DOHH2 (cell line): Measurements from ENCODE around the gene CACHD1.

ENCODE experiments used
- H3F3A ChIP-seq: fragments of 200-600 bp; sonication (generic), shearing (Covaris generic); 2 replicates; pipeline ENCODE4 v1.6.0; 2016; ENCODE audit warnings: antibody characterized with exemption, mild to moderate bottlenecking; ENCODE audit not compliant: control insufficient read depth, insufficient read depth
- H3K27ac ChIP-seq: fragments of 200-600 bp; sonication (generic); 2 replicates; pipeline ENCODE4 v1.5.1; 2014; ENCODE audit warnings: low read depth, mild to moderate bottlenecking, low read length, moderate library complexity
- H3K27me3 ChIP-seq: fragments of 200-600 bp; sonication (generic); 2 replicates; pipeline ENCODE4 v1.6.1; 2014; ENCODE audit warnings: mild to moderate bottlenecking, low read length, mixed read lengths; ENCODE audit not compliant: control insufficient read depth
- H3K36me3 ChIP-seq: fragments of 200-600 bp; sonication (generic); 2 replicates; pipeline ENCODE4 v1.6.1; 2014; ENCODE audit warnings: mild to moderate bottlenecking, low read length, moderate library complexity, mixed read lengths; ENCODE audit not compliant: control insufficient read depth
- H3K4me1 ChIP-seq: fragments of 200-600 bp; sonication (generic); 2 replicates; pipeline ENCODE4 v1.6.1; 2014; ENCODE audit warnings: mild to moderate bottlenecking, low read length, mixed read lengths; ENCODE audit not compliant: control insufficient read depth
- H3K4me2 ChIP-seq: fragments of 200-600 bp; sonication (generic); 2 replicates; pipeline ENCODE4 v1.6.0; 2014; ENCODE audit warnings: mild to moderate bottlenecking, low read length, moderate library complexity
- H3K4me3 ChIP-seq: fragments of 200-600 bp; sonication (generic); 2 replicates; pipeline ENCODE4 v1.5.1; 2014; ENCODE audit warnings: mild to moderate bottlenecking, low read length, mixed read lengths
- H3K79me2 ChIP-seq: fragments of 200-600 bp; sonication (generic); 2 replicates; pipeline ENCODE4 v1.6.1; 2014; ENCODE audit warnings: mild to moderate bottlenecking, low read length, mixed read lengths; ENCODE audit not compliant: control insufficient read depth
- H3K9me2 ChIP-seq: fragments of 200-600 bp; sonication (generic); replicated peaks from 2 replicates; pipeline ENCODE4 v1.6.1; 2014; ENCODE audit warnings: mild to moderate bottlenecking, low read length, mixed read lengths; ENCODE audit not compliant: control insufficient read depth
- H3K9me3 ChIP-seq: fragments of 200-600 bp; sonication (generic); 2 replicates; pipeline ENCODE4 v1.6.1; 2014; ENCODE audit warnings: antibody characterized with exemption, low read length, mixed read lengths; ENCODE audit not compliant: control insufficient read depth, insufficient read depth
- H4K20me1 ChIP-seq: fragments of 200-600 bp; sonication (generic); 2 replicates; pipeline ENCODE4 v1.6.0; 2014; ENCODE audit warnings: low read depth, mild to moderate bottlenecking, antibody characterized with exemption, low read length, moderate library complexity; ENCODE audit not compliant: control insufficient read depth, insufficient read depth
- CTCF ChIP-seq: fragments of 200-600 bp; sonication (generic); IDR thresholded peaks from one replicate; pipeline ENCODE4 v1.5.1; 2014; ENCODE audit warnings: antibody characterized with exemption, mild to moderate bottlenecking, low read depth, low read length; ENCODE audit not compliant: poor library complexity, severe bottlenecking
- EZH2phosphoT487 ChIP-seq: fragments of 200-600 bp; sonication (generic); IDR thresholded peaks from 2 replicates; pipeline ENCODE4 v1.6.1; 2017; ENCODE audit warnings: borderline replicate concordance, mild to moderate bottlenecking, antibody characterized with exemption, low read length, moderate library complexity, mixed read lengths

CACHD1 gene

GRCh38 chr1:64524614-64525013, 54.7 kb downstream of the CACHD1 start:
- TF ChIP-seq CTCF: no peak
- TF ChIP-seq EZH2phosphoT487: no peak
- no peaks in the 10 kb centered on the region for H3K27me3 ChIP-seq
- H3K27ac ChIP-seq: no peak overlapping the region
- no peaks in the 10 kb centered on the region for H3K9me2 ChIP-seq
- H3K79me2 ChIP-seq: no peaks in the 10 kb centered on the region
- no peaks in the 10 kb centered on the region for H3F3A ChIP-seq
- no peak overlapping the region for H3K4me2 ChIP-seq
- H3K9me3 ChIP-seq: no peaks in the 10 kb centered on the region
- H3K36me3 ChIP-seq: no peaks in the 10 kb centered on the region
- no peaks in the 10 kb centered on the region for H4K20me1 ChIP-seq
- no peaks in the 10 kb centered on the region for H3K4me1 ChIP-seq
- H3K4me3 ChIP-seq: no peak overlapping the region

DNA sequence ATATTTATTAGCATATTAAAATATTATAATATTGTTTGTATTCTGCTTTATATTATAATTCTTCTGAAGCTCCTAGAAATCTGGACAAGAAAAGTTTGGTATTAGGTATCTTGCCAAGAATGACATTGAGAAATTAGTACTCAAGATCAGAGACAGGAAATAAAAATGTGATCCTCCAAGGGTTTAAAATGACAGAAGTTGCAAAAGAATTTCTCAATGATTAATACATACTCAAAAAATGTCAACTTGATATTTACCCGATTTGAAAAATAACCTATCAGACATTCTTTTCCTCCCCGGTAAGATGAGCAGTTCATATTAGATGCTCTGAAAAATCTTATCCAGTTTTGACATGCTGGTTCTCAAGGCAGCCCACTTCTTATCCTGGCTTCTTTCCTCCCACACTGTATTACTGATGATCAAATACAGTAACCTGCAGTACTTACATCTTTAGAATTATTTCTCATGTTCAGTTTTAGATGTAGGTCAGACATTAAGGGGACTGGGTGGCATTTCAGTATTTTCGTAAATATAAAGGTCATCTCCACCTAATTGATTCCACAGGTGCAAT, 55.3 kb downstream of the CACHD1 start:
- Histone ChIP-seq H3K9me2 (no peaks in the 10 kb centered on the region), H3K79me2 (no peaks in the 10 kb centered on the region), H3K4me1 (no peaks in the 10 kb centered on the region), H3K9me3 (no peaks in the 10 kb centered on the region), H3K36me3 (no peaks in the 10 kb centered on the region), H4K20me1 (no peaks in the 10 kb centered on the region), H3K4me3 (no peak overlapping the region), H3K4me2 (no peak overlapping the region), H3K27ac (no peak overlapping the region), H3F3A (no peaks in the 10 kb centered on the region), H3K27me3 (no peaks in the 10 kb centered on the region)
- no peak for TF ChIP-seq CTCF
- TF ChIP-seq EZH2phosphoT487: no peak

DNA sequence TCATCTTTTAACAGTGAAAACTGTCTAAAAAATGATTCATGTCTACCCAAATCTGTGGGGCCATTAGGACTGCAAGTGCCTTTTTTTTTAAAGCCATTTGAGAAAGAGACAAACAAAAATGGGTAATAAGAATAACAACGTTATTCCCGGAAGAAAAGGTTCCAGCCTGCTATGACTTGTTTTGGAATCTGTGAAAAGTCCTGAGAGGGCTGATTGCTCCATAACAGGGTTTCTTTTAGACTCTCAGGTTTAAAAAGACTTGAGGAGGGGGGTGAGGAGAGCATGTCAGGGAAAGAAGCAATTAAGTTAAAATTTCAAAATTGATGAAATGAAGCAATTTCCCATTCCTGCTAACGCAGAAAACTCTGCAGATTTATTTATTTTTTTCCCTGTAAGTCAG, 56.4 kb downstream of the CACHD1 start:
- Histone ChIP-seq H3K4me3 (no peak overlapping the region), H3K9me2 (no peaks in the 10 kb centered on the region), H4K20me1 (no peaks in the 10 kb centered on the region), H3K36me3 (no peaks in the 10 kb centered on the region), H3K4me1 (no peaks in the 10 kb centered on the region), H3K27ac (no peak overlapping the region), H3K4me2 (no peak overlapping the region), H3F3A (no peaks in the 10 kb centered on the region), H3K79me2 (no peaks in the 10 kb centered on the region), H3K9me3 (no peaks in the 10 kb centered on the region), H3K27me3 (no peaks in the 10 kb centered on the region)
- TF ChIP-seq EZH2phosphoT487: no peak
- TF ChIP-seq CTCF: no peak

GRCh38 chr1:64527165-64527564, 57.2 kb downstream of the CACHD1 start:
- H3K27ac ChIP-seq: no peak overlapping the region
- H3K4me2 ChIP-seq: no peak overlapping the region
- TF ChIP-seq EZH2phosphoT487: no peak
- no peak for TF ChIP-seq CTCF
- no peak overlapping the region for H3K4me3 ChIP-seq
- H4K20me1 ChIP-seq: no peaks in the 10 kb centered on the region
- H3K9me3 ChIP-seq: no peaks in the 10 kb centered on the region
- no peaks in the 10 kb centered on the region for H3F3A ChIP-seq
- no peaks in the 10 kb centered on the region for H3K27me3 ChIP-seq
- H3K36me3 ChIP-seq: no peaks in the 10 kb centered on the region
- H3K9me2 ChIP-seq: no peaks in the 10 kb centered on the region
- no peaks in the 10 kb centered on the region for H3K4me1 ChIP-seq
- H3K79me2 ChIP-seq: no peaks in the 10 kb centered on the region
